Bladder microvascular endothelial cell (primary cell): ENCODE data around the gene XKR7. TPM values are rescaled to one million over a fixed set of nuclear protein-coding genes. Genes with fewer than 3 reads are reported as not detected.

Experiments
- total RNA-seq: library from RNA; depleted of rRNA; stranded (reverse); fragments of >200 nt; gene quantifications from 2 replicates; pipeline ENCODE4 v1.2.3, GENCODE V29; 2014

XKR7 gene
- not detected in 2 replicates for total RNA-seq

GRCh38 chr20:31967830-31968249 lies at the start of gene XKR7:
Gene XKR7, plus strand, starts transcription at chr20:31968151. Its CDS starts 25 bp downstream, at chr20:31968176.

GRCh38 chr20:31951530-31952453 lies 16.2 kb upstream of the XKR7 start, which contains the start of gene PDRG1:
Gene PDRG1, minus strand, starts transcription at chr20:31952046. Its CDS starts 85 bp downstream, at chr20:31951961.

GRCh38 chr20:32010101-32010500 lies 42.1 kb downstream of the XKR7 start, which contains the start of gene CCM2L:
Gene CCM2L, plus strand, starts transcription at chr20:32010438. Its CDS starts 17 bp downstream, at chr20:32010455.

GRCh38 chr20:32052090-32052777 lies 84.3 kb downstream of the XKR7 start, which contains the start of gene HCK:
Gene HCK, plus strand, starts transcription at chr20:32052242.

Other genes starting within 250 kb of the XKR7 start
- 37.7 and 88.4 TPM in 2 replicates for gene BCL2L1, start 245.3 kb upstream of the XKR7 start, total RNA-seq
- gene TPX2, start 228.9 kb upstream of the XKR7 start, total RNA-seq, result 25.2 and 35.5 TPM in 2 replicates
- gene MYLK2, start 148.8 kb upstream of the XKR7 start, total RNA-seq, result 0.49 and 16.7 TPM in 2 replicates
- 0.16 and 0.25 TPM in 2 replicates for gene FOXS1, start 122.5 kb upstream of the XKR7 start, total RNA-seq
- 0.16 and 0.57 TPM in 2 replicates for gene DUSP15, start 97.6 kb upstream of the XKR7 start, total RNA-seq
- gene TTLL9, start 97.5 kb upstream of the XKR7 start, total RNA-seq, result 0.13 and 0.16 TPM in 2 replicates
- 4.4 and 6.9 TPM in 2 replicates for gene PDRG1, start 16.1 kb upstream of the XKR7 start, total RNA-seq
- 20.6 and 27.3 TPM in 2 replicates for gene CCM2L, start 42.3 kb downstream of the XKR7 start, total RNA-seq
- 0.06 TPM in 1 of 2 replicates, not detected in the other for gene HCK, start 84.1 kb downstream of the XKR7 start, total RNA-seq
- gene TM9SF4, start 141.6 kb downstream of the XKR7 start, total RNA-seq, result 12.8 and 46.4 TPM in 2 replicates
- 1.1 and 4.2 TPM in 2 replicates for gene PLAGL2, start 239.6 kb downstream of the XKR7 start, total RNA-seq
- 13.9 and 41.0 TPM in 2 replicates for gene POFUT1, start 239.7 kb downstream of the XKR7 start, total RNA-seq